Tibial nerve (tissue), 4 donors: Measurements from ENCODE around the gene AXDND1.

Source experiments
- EP300 ChIP-seq, 2 donors: sonication (generic); formaldehyde crosslinking; IDR thresholded peaks; one replicate each; pipeline ENCODE4 v1.6.1; 2017; ENCODE audit warnings: antibody characterized with exemption in 2 of 2, mild to moderate bottlenecking in 1 of 2
- POLR2A ChIP-seq, 2 donors: fragments of 450-650 bp; IDR thresholded peaks; one replicate each; pipeline ENCODE4 v1.6.1; 2017; ENCODE audit warnings: antibody characterized with exemption in 2 of 2, mild to moderate bottlenecking in 2 of 2, moderate library complexity in 2 of 2
- TF ChIP-seq, protein P1 (sequence below), 5 experiments: fragments of 200-600 bp in 3 of 5; fragments of 450-650 bp in 2 of 5; sonication (generic) in 3 of 5; IDR thresholded peaks; one replicate each; pipeline ENCODE4 v1.5.1; 2016 to 2019; ENCODE audit warnings: antibody characterized with exemption in 5 of 5, mild to moderate bottlenecking in 3 of 5, moderate library complexity in 2 of 5

DNA sequence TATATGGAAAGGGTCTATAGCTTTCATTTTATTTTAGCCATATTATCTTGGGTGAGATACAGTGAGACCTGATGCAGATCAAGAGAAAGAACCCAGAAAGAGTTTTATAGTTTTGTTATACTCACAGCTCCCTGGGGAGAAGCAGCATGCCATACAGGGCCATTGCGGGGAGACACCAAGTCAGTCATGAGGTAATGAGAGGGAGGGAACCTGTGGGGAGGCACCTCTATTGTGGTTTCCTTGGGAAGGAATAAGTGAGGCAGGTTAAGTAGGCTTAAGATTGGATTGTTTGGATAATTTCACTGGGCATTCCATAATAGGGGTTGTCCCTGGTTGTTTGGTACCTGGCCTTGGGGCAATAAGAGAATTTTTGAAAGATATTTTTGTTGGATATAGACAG is 19.7 kb downstream of the AXDND1 start:
- TF ChIP-seq, protein P1, sequence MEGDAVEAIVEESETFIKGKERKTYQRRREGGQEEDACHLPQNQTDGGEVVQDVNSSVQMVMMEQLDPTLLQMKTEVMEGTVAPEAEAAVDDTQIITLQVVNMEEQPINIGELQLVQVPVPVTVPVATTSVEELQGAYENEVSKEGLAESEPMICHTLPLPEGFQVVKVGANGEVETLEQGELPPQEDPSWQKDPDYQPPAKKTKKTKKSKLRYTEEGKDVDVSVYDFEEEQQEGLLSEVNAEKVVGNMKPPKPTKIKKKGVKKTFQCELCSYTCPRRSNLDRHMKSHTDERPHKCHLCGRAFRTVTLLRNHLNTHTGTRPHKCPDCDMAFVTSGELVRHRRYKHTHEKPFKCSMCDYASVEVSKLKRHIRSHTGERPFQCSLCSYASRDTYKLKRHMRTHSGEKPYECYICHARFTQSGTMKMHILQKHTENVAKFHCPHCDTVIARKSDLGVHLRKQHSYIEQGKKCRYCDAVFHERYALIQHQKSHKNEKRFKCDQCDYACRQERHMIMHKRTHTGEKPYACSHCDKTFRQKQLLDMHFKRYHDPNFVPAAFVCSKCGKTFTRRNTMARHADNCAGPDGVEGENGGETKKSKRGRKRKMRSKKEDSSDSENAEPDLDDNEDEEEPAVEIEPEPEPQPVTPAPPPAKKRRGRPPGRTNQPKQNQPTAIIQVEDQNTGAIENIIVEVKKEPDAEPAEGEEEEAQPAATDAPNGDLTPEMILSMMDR (IDR thresholded peaks at IDR 0.05) = no peak
- no peak for TF ChIP-seq POLR2A (IDR thresholded peaks at IDR 0.05)
- TF ChIP-seq EP300 (IDR thresholded peaks at IDR 0.05) = no peak
